SIG-M5 (cell line): ENCODE results near the gene TMEM178B.

ENCODE experiments used
- DNase-seq: peaks from one replicate; lab custom pipeline; 2025; lab: John Stamatoyannopoulos, UW

Gene TMEM178B

DNA sequence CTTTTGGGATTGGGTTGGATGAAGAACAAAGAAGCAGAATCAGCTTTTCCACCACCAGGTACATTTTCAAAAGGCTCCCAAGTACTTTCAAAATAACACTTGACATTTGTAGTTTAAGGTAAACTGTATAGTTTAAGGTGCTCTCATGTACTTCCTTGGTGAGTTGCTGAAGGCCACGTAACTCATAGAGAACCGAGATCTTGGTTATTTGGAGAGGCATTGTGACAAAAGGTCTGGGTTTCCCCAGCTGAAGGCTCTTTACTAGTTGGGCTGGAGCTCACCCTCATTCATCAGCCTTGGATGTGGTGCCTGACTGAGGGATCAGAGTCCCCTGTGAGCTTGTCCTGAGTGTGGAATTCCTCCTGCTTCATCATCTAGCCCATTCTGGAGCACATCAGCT is 191.8 kb downstream of the TMEM178B start:
- no peak for DNase-seq

DNA sequence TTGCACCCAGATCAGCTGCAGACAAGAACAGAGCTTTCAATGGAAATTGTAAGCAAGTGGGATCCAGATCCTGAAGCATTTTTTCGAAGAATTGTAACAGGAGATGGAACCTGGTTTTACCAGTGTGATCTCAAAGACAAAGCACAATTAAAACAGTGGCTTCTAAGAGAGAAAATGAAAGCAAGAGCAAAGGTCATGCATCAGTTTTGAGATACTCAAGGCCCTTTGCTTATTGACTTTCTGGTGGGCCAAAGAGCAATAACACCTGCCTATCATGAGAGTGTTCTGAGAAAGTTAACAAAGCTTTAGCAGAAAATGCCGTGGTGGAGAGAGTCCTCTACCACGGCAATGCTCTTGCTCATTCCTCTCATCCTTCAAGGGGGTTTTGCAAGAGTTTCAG is 194.8 kb downstream of the TMEM178B start:
- DNase-seq = no peak

DNA sequence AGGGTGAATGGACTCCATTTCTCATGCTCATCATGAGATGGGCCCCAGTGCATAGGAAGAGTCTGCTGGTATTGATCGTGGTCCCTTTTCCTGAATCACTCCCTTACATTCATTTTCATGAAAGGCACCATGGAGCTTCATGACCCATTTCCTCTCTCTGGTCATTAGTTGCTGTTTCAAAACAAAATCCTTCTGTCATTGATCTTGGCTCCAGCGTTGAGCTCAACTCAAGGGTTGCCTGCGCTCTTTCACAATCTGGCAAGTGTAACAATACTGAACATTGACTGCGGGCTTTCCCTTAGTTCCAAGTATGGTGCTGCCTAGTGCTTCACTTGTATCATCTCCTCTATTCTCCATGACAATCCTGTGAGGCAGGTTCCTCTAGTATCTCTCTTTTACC is 197.6 kb downstream of the TMEM178B start:
- no peak for DNase-seq

DNA sequence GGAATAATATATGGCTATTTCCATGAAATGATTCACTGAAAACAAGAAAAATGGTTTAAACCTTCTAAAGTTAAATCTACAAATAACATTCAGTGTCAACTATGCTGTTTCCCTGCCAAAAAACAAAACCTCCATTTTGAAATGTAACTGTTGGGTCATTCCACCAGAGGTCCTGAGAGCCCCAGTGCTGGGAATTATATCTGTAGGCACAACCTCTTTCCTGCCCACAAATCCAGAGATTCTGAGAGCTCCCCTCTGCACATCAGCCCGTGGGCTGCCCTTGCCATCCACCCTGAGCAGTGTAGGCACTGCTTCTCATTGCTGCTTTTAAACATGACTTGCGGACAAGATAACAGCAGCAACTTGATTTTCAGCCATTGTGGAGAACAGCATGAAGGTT is 198.6 kb downstream of the TMEM178B start:
- no peak for DNase-seq

DNA sequence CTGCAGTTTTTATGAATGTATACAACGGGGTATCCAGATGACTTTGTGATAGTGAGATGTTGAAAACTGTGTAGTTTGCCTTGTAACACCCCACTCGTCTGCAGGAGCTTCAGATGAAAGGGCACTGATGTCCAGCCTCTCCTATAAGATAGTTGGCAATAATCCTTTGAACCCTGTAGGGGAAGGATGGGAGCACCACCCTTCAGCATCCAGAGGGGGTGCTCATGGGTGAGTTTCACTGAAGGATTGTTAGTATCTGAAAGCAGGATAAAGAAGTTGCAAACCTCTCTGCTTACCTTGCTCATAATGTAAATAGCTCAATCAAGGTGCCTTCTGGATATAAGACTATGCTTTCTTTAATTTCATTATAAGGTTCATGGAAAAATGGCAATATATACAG is 201.5 kb downstream of the TMEM178B start:
- DNase-seq = no peak

DNA sequence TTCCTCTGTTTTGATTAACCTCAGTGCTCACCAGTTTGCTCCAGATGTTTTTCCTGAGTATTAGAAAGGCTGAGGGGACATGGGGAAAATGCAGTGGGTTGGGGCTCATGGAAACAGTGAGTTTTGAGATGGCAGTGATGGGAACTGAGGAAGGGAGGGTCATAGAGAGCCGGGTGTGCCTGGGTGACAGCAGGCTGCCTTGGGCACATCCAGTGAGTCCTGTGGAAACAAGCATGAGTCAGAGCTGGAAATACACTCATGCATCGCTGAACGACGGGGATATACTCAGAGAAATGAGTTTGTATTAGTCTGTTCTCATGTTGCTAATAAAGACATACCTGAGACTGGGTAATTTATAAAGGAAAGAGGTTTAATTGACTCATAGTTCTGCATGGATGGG is 202.2 kb downstream of the TMEM178B start:
- DNase-seq = no peak

DNA sequence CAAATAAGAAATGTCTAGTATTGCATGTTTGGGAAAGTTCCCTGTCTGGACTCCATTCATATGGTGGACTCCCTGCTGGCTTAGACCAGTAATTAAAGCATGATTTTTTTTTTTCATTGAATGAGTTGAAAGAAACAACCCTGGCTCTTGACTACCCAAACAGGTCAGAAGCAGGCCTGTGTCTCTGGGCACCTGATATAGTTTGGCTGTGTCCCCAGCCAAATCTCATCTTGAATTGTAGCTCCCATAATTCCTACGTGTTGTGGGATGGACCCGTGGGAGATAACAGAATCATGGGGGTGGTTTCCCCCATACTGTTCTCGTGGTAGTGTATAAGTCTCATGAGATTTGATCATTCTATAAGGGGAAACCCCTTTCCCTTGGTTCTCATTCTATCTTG is 206.2 kb downstream of the TMEM178B start:
- DNase-seq = no peak

DNA sequence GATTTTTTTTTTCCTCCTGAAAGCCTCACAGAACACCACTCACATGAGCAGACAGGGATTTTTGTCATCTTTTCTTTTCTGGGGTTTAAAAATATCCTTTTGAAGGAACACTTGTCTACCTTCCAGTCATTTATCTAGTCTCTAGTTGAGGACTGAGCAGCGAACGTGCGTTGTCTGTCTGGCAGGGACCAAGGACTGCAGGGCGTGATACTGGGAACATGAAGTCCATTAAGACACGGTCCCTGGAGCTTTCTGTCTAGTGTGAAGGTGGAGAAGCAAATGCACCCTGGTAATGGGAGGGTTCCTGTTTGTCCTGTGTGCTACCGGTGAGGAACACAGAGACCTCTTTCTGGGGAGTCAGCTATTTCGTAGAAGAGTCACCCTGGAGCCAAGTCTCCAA is 207.4 kb downstream of the TMEM178B start:
- DNase-seq = no peak

DNA sequence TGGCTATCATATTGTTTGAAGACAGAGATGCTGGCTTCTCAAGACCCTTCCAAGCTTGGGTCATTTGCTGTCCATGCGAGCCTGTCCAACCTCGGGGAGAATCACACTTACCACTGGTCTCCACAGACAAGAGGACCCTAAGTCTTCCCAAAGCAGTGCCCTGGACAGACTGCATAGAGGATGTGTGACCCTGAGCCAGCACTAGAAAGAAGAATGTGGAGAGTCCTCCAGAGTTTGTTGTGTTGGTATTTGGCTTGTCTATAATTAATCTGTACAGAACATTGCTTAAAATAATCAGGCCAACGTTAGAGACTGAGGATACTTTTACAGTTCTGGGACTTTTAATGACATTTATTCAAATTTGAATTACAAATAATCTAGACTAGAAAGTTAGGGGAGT is 212.7 kb downstream of the TMEM178B start:
- DNase-seq = no peak

DNA sequence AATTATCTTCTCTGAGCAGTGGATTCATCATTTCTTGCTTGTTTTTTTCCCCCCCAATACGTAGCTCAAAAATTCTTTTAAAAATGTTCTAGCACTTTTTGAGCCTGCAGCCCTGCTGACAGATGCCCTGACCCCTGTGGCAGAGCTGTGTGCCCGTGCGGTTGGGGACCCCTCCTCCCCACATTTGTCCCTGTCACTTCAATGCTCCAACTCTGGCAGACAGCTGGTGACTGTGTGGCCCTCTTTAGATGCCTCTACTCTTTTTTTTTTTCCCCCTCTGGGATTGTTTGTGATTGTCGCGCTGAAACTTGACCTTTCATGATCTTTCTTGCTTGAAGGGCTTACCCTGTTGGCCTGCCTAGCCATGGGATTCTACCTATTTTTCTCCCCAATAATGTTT is 214.1 kb downstream of the TMEM178B start:
- no peak for DNase-seq

DNA sequence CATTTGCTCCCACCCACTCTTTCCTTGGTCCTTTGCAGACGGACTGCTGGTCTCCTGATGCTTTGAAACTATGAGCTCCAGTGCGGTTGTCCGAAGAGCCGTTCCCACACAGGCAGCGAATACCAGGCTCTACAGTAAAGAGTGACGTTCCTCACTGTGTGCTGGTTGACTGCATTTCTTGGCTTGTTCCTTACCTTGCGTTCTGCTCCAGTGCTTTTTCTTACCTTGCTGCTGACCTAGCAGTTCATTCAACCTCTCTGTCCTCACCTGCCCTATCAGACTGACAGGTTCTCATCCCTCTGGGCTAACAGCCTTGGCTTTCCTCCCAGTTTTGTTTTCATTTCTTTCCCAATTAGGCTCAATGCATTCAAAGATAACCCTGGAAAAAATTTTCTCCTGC is 214.8 kb downstream of the TMEM178B start:
- DNase-seq = no peak

DNA sequence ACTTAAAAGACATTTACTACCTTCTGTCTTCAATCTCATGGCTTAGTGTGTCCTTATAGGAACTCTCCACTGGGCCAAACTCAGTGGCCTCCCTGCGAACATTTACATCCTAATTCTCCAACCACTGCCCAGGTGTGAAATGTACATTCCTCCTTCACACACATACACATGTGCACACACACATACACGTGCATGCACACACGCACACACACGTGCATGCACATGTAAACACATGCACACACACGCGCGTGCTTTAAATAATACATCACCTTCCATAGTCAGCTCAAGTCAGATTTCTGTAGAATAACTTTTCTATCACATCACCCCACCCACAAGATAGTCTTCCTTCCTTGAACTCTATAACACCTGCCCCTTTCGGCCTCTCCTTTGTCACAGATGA is 216.5 kb downstream of the TMEM178B start:
- DNase-seq = no peak

DNA sequence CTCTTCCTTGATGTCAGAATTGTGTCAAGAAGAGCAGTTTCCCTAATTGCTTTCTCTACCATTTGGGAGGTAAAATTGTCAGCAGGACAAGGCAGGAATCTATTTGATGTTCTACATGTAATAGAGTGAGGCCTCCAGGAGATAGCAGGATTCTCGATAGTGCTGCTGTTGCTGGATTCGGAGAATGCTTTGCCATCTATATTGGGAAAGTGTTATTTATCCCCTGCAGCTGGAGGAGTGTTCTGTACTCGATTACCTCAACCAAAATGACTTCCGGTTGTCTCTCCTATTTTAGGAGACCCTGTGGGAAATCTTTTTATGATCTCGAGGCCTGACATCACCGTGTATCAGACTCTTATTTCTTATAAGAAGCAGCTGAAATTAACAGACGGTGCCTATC is 217.1 kb downstream of the TMEM178B start:
- DNase-seq = no peak

DNA sequence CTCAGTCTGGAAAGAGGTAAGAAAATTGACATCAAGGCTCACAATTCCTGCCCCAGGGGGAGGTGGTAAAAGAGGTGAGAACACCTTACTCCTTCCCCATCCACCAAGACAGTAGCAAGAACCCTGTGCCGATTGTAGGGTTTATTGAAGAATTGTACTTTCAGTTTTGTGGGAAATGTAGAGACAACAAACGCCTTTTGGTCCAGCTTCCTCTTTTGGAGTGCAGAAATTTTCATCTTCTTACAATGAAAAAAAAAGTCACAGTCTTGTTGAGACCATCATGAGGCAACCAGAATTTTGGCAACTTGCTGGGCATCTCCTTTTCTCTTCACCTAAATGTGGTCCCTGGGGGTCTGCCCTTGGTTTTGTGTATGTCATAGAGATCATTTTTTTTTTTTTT is 217.7 kb downstream of the TMEM178B start:
- no peak for DNase-seq

DNA sequence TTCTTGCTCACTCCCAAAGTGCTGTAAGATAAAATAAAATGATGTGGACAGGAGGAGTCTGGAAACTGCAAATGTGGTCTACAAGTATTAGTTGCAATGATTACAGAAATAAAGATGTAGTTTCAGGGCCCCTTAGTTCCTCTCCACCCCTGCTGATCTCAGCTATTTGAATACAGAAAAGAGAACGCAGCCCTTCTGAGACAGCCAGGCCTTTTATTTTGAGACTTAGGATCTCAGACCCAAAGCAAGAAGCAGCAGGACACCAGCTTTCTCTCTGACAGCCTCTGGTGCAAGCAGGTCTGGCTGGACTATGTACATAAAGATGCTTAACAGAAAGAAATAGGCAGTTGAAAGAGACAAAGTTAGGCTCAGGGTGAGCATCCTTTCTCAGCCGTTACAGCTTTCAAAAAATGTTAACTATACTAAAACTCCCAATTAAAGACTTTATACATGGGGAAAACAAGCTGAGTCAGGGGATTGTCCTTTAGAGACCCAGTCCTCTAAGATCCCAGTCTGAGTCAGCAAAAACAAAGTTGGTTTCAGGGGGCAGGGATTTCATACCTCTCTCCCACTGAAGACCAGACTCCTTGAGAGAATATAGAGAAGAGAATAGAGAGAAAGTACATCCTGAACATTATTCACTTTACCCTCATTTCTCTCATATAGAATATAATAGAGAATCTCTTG is 220.4 kb downstream of the TMEM178B start:
- no peak for DNase-seq

DNA sequence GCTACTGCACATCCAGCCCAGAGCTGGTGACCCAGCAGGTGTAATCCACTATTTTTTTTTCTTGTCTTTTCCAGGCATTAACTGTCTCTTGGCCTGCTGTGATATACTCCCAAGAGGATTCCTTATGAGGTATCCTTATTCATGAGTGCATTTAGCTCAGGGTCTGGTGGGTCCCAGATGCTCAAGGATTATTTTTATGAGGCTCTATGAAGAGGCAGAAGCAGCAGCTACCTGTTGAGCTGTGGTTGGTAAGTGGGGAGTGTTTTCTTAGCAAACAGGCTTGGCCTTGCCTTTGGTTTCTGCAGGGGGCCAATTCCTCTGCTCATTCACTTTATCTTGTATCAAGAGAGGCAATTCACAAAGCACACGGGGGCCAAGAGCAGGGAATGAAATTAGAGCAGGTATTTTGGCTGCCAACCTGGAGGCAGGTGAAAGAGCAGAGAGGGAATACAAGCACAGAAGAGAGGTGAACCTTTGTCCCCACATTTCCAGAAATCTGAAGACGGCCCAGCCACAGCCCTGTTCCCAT is 221.6 kb downstream of the TMEM178B start:
- no peak for DNase-seq

DNA sequence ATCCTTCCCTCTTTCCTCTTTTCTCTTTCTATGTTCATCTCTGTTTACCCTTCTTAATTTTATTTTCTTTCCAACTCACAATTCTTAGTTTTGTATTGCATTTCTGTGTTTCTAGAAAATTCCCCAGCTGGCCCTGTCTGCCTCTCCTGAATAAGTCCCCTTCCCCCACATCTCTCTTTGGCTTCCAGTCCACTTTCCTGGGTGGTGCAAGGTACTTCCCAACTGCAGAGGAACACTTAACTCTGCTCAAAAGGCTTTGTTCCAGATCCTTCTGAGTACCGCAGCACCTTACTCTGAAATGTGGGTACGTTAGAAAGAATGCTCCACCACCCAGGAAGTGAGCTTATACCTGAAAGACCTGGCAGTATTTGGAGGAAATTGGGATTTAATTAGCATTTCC is 227.0 kb downstream of the TMEM178B start:
- DNase-seq = no peak

DNA sequence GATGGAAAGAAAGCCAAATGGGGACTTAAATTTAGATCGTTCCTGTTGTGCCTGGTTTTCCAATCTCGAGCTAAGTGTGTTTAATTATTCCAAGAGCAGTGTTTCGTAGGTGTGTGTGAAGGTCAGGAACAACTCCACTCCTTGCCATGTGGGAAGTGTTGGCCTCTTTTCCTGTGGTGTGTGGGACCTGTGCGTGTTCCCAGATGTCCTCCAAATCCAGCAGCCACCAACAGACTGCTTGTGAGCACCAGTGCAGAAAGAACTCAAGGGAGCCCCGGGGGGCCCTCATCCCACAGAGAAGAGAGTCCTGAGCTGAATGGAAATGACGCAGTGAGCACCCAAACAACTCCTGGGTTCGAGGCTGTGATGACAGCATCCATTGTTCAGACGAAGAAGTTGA is 227.7 kb downstream of the TMEM178B start:
- no peak for DNase-seq

DNA sequence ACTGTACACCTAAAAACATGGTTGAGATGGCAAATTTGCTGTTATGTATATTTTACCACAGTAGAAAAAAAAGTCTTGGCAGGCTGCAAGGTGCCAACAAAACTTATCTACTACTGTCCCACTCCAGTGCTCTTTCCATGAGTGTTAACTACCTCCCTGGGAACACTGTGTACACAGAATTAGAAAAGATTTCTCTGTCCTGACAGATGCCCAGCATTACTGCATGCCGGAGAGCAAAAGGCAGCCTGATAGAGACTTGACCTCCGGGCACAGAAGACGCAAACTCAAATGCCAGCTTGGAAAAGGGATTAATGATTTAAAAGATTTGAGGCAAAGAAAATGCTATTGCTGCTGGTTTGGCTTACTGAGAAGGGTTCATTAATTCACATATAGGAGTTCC is 228.8 kb downstream of the TMEM178B start:
- no peak for DNase-seq

DNA sequence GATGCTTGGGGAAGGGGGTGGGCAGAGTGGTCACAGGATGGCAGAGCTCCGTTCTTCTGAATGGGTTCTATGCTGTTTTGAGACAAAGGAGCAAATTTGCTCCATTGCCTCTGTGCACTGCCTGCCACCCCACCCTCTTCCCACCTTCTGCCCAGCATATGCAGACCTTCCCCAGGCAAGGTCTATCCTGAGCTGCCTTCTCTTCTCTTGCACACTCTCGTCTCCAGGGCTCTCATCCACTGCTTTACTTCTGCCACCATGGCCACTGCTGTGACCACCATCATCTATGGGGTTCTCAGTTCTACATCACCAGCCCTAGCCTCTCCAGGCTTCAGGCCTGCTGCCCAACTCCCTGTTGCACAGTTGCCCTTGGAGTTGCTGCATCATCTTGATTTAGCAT is 230.4 kb downstream of the TMEM178B start:
- no peak for DNase-seq

DNA sequence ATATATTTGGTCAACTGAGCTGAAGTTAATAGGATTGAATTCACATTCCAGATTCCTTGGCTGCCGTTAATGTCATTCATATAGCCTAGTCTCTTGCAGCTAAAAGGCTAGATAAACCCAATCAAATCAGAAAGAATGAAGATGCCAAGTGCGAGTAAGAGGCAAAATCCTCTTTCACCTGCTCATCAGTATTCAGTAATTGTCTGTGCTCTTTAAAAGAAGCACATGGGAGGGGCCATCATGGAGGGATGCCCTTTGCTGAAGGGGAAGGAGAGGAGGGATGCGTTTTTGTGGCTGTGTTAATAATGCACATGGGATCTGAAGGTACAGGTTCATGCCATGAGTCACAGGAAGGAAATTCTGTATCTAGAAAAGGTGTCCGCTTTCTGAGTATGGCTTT is 232.2 kb downstream of the TMEM178B start:
- no peak for DNase-seq

DNA sequence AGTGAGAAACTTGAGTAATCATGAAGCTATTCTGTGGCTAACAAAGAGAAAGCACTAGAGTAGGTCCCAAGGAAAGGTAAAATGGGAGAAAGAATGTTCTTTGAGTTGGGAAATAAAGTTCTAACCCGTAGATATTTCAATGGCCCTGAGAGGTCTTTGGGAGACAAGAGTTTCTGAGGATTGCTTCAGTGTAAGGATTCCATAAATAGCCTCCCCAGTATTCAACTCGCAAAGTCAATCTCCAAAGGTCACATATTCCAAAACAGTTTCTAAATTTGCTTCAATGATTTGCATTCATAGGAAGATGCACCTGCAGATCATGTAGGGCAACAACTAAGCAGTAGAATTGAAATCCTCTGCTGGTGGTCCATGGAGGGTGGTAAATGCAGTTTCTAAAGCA is 238.5 kb downstream of the TMEM178B start:
- DNase-seq = no peak

DNA sequence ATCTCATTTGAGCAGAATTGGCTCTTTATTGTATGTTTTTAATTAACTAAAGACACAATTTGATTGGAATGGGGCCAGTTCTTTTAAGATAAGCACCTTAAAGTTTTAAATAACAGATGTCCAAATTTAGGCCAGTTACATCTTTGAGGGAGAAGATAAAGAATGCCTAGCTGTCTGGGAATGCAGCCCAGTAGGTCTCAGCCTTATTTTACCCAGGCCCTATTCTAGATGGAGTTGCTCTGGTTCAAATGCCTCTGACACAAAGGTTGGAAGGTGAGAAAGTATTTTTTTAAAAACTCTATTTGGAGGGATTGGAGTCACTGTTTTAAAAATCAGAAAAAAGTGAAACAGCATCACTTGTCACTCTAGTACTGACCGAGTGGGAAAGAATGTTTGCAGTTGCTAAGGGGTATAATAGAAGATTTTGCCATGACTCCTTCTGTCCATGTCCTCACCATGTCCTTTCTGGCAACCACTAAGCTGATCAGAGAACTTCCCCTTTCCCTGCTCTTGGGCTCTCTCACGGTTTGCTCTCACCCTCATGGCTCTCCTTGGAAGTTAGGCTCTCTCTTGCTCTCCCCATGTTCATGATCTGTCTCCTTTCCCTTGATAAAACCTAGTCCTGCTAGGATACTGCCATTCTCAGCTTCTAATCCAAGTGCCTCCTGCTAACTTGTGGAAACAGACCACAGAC is 239.1 kb downstream of the TMEM178B start:
- no peak for DNase-seq

DNA sequence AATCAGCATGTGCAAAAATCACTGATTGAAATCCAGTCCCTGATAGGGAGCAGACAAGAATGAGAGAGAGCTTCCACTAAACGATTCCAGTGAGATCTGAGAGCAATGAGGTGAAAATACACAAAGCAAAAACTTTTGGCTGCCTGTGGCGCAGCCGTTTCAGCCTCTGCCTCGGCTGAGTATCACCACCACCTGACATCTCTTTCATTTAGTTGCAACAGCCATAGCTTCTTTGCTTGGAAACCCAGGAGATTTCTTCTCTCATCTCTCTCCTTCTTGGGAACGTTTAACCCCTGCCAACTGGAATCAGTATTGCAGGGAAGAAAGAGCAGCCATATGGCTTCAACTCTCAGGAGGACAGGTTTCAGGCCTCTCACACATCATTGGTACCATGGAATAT is 240.0 kb downstream of the TMEM178B start:
- DNase-seq = no peak
